WERI-Rb-1 (cell line): ENCODE data around the gene DNAH8.

Experiments used
- DNase-seq: peaks from one replicate; pipeline ENCODE4 v3.0.0-alpha.2; 2020
- H3K27ac ChIP-seq: fragments of 250-450 bp; sonication (Bioruptor Pico); 2 replicates; pipeline ENCODE4 v1.5.1; 2020; ENCODE audit warnings: mild to moderate bottlenecking, moderate library complexity
- H3K27me3 ChIP-seq: fragments of 250-450 bp; sonication (Bioruptor Pico); 2 replicates; pipeline ENCODE4 v1.5.1; 2021; ENCODE audit warnings: mild to moderate bottlenecking, low read depth, moderate library complexity; ENCODE audit not compliant: insufficient read depth, severe bottlenecking
- H3K36me3 ChIP-seq: fragments of 250-450 bp; sonication (Bioruptor Pico); 2 replicates; pipeline ENCODE4 v1.5.1; 2020; ENCODE audit warnings: mild to moderate bottlenecking, moderate library complexity
- H3K4me3 ChIP-seq: 2 replicates; pipeline ENCODE4 v1.5.1; 2011; ENCODE audit warnings: low read depth, mild to moderate bottlenecking, control low read depth, low read length
- H3K9me3 ChIP-seq: fragments of 250-450 bp; sonication (Bioruptor Pico); 2 replicates; pipeline ENCODE4 v1.5.1; 2021; ENCODE audit warnings: mild to moderate bottlenecking, moderate library complexity; ENCODE audit not compliant: severe bottlenecking
- CTCF ChIP-seq: IDR thresholded peaks from 2 replicates; pipeline ENCODE4 v1.5.1; 2011; ENCODE audit warnings: low read depth, mild to moderate bottlenecking, control low read depth, inconsistent platforms, low read length

Gene DNAH8

GRCh38 chr6:39058471-39059147, 343.5 kb downstream of the DNAH8 start:
- TF ChIP-seq CTCF = no peak
- Histone ChIP-seq H3K9me3 (no peaks in the 10 kb centered on the region), H3K27ac (no peak overlapping the region)

GRCh38 chr6:39059496-39060310, 344.6 kb downstream of the DNAH8 start:
- H3K27ac ChIP-seq = no peak overlapping the region
- no peaks in the 10 kb centered on the region for H3K9me3 ChIP-seq
- no peak overlapping the region for H3K4me3 ChIP-seq
- DNase-seq = no peak
- no peaks in the 10 kb centered on the region for H3K27me3 ChIP-seq
- no peak for TF ChIP-seq CTCF
- H3K36me3 ChIP-seq = no peaks in the 10 kb centered on the region

More at GRCh38 chr6:39058471-39059147, 343.5 kb downstream of the DNAH8 start:
- no peak overlapping the region for H3K4me3 ChIP-seq
- DNase-seq = no peak
- no peaks in the 10 kb centered on the region for H3K27me3 ChIP-seq
- no peaks in the 10 kb centered on the region for H3K36me3 ChIP-seq

- DNase-seq = no peak
- H3K36me3 ChIP-seq = no peaks in the 10 kb centered on the region
- no peak overlapping the region for H3K27ac ChIP-seq
Observed at GRCh38 chr6:39060467-39061160, 345.5 kb downstream of the DNAH8 start.

GRCh38 chr6:39061182-39061581, 346.1 kb downstream of the DNAH8 start:
- no peak for TF ChIP-seq CTCF
- DNase-seq = no peak
- Histone ChIP-seq H3K27me3 (no peaks in the 10 kb centered on the region), H3K4me3 (no peak overlapping the region), H3K36me3 (no peaks in the 10 kb centered on the region), H3K27ac (no peak overlapping the region), H3K9me3 (no peaks in the 10 kb centered on the region)

More at GRCh38 chr6:39060467-39061160, 345.5 kb downstream of the DNAH8 start:
- no peak for TF ChIP-seq CTCF
- H3K9me3 ChIP-seq = no peaks in the 10 kb centered on the region
- H3K27me3 ChIP-seq = no peaks in the 10 kb centered on the region
- H3K4me3 ChIP-seq = no peak overlapping the region

- Histone ChIP-seq H3K9me3 (no peaks in the 10 kb centered on the region), H3K4me3 (no peak overlapping the region), H3K27ac (no peak overlapping the region), H3K36me3 (no peaks in the 10 kb centered on the region), H3K27me3 (no peaks in the 10 kb centered on the region)
- no peak for DNase-seq
- TF ChIP-seq CTCF = no peak
Observed at GRCh38 chr6:39061588-39061987, 346.5 kb downstream of the DNAH8 start.
